HPDE6-E6E7 (cell line): ENCODE measurements around the gene TM4SF18.
A peak's percentile ranks its signal among the peaks of the same experiment; 100 is the strongest.

ENCODE experiments used
- DNase-seq: peaks from one replicate; pipeline ENCODE4 v3.0.0; 2011; ENCODE audit warnings: missing footprints; ENCODE audit errors: extremely low spot score

Gene TM4SF18

GRCh38 chr3:149284034-149284433 is 49.4 kb downstream of the TM4SF18 start:
- DNase-seq: no peak

DNA sequence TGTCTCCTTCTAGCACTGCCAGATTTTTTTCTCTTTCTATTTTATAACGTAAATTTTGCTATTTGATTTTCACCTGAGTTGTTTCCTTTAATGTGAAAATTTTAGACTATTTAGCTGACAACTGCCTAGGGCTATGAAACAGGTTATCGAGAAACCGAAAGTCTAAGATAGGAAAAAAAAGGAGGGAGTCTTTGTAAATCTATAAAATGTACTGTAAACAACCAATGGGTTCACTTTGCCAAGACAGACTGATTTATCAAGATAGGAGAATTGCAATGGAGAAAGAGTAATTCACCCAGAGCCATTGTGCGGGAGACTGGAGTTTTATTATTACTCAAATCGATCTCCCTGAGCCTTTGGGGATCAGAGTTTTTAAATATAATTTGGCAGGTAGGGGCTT is 50.0 kb downstream of the TM4SF18 start:
- no peak for DNase-seq

DNA sequence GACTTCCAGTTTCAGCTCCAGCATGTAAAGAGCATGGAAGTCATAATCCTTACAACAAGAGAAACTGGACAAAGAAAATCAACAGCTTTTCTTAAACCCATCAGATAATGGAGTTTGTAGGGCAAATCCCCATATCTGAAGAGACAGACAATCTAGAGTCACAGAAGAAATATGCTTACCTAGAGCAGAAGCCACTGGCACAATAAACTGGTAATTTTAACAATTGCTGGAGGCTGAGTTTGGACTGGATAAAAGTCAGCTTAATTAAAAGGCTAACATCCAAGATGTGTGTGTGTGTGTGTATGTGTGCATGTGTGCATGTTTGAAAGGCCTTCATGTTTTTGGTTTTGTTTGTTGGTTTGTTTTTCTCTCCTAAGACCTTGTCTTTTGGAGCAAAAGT is 50.6 kb downstream of the TM4SF18 start:
- DNase-seq: no peak

DNA sequence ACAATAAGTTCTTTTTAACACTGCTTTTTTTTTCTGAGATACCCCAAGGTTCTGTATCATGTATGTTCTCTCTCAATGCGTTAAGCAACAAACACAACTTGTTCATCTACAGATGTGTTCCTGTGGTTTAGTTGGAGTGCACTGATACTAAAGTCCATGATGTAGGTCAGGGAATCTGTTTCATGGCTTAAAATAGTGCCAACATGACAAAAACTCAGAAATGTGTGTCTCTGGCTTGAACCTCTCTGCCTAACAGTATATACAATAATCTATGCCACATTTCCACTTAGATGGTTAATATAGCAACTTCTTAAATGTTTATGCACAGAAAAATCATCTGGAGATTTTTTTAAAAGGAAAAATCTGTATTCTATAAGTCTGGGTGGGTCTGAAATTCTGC is 51.1 kb downstream of the TM4SF18 start:
- no peak for DNase-seq

- DNase-seq: no peak
These were observed 52.6 kb downstream of the TM4SF18 start for GRCh38 chr3:149280671-149281349.

DNA sequence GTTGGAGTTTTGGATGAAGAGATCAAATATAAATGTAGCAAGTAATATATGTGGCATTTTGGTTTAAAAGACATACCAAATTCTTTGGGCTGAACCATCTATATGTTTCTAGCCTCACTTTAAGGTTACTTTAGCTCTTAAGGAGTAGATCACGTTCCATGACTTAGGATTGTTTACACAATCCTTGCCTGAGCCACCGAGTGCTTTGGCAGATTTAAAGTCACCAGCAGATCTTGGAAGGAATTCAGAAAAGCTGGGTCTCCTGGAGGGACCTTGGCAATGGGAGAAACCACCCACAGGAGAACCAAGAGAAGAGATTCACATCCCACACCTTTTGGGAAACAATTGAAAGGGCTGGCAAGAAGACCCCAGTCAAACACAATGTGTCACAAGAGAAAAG is 54.5 kb downstream of the TM4SF18 start:
- DNase-seq: no peak

DNA sequence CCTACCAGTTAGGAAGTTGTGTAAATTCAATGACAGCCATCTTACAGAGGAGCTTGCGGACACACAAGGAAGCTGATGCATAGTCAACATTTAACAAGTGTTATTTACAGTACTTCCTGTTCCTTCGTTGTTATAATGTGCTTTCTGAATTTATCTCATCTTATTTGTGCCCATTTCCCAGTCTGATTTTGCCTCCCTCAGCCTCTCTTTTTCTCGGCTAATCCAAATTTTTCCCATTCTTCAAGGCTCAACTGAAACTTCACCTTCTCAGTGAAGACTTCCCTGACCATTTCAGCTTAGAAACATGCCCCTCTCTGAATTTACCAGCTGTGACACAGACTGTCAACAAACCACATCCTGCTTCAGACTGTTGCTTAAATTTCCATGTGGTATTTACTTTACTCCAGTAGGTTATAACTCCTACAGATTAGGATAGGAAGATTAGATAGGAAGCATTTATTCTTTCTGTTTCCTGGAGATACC is 56.1 kb downstream of the TM4SF18 start:
- no peak for DNase-seq

- DNase-seq: no peak
These were observed 56.8 kb downstream of the TM4SF18 start for GRCh38 chr3:149276619-149277018.

- no peak for DNase-seq
These were observed 59.2 kb downstream of the TM4SF18 start for GRCh38 chr3:149274220-149274619.

DNA sequence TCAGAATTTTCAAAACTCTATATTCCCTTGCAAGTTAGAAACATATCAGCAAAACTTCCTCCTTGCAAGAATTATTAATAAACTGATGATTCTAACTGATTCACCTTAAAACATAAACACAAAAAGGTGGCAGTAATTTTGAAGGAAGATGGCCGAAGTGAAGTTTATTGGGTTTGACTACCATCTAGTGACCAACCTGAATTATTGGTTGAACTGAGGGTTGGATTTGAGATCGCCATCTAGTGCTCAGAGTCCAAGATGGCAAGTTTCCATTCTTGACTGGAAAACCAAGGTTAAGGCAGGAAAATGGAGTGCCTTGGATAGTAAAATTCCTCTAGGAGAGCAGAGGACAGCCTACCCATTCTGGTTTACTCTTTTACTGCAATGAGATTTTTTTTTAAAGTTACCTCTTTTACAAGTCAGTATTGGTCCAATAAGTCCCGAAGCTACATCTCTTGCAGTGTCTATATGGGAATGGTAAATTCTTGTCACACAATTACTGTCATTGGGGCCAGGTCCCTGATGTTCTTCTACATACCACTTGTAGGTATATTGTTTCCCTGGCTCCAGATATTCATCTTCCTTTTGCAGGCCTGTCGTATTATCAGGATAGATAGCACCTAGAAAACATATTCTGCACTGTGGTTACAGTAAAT is 60.2 kb downstream of the TM4SF18 start:
- peak; percentile 46 for DNase-seq

- no peak for DNase-seq
These were observed 61.8 kb downstream of the TM4SF18 start for GRCh38 chr3:149271669-149272068.

DNA sequence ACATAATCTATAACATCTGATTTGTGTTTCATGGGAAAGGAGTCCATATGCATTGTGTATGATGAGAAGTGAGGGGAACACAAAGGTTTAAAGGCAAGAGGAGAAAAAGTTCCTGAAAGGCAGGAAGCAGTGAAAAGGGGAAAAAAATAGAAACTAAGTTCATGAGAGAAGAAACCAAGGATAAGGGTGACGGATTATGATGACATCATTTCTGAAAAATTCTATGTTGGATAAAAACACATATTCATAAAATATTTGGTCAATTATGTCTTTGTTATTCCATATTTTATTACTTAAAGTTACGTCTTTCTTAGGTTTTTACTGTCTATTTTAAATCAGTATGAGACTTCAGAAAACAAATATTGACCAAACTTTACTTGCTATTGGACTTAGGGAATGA is 63.3 kb downstream of the TM4SF18 start:
- DNase-seq: no peak

DNA sequence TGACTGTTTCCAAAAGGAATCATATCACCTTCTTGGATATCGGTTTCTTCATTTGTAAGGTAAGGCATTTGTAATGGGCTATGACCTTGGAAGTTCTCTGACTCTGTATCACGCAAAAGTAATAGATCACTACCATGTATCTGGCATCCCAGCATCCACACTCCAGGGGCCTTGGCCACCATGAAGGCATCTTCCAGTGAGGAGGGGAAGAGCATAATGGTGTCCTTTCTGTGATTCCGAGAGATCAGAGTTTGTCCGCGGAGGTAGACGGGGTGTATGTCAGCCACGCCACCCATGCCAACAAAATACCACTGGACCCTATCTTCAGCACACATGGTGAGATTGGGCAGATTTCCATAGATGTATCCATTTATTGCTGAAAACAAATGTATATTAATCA is 63.7 kb downstream of the TM4SF18 start:
- no peak for DNase-seq
